C4-2B (cell line): ENCODE data around the gene PCDHGB7.
"Not testable (repeated sequence)": the region's sequence is repeated elsewhere in the genome, so short reads cannot be mapped to it uniquely, and the experiment has no call there.

Experiments
- H3K27ac ChIP-seq: fragments of 450-650 bp; 2 replicates; pipeline ENCODE4 v1.5.1; 2017
- CTCF ChIP-seq: fragments of 450-650 bp; conservative IDR thresholded peaks from 2 replicates; pipeline ENCODE4 v1.5.1; 2017; ENCODE audit warnings: mild to moderate bottlenecking
- ZFX ChIP-seq: fragments of 450-650 bp; IDR thresholded peaks from 2 replicates; pipeline ENCODE4 v1.6.1; 2017

PCDHGB7 gene

GRCh38 chr5:141431286-141431685, 13.8 kb downstream of the PCDHGB7 start:
- no peak overlapping the region for H3K27ac ChIP-seq
- TF ChIP-seq CTCF: no peak
- TF ChIP-seq ZFX: no peak

GRCh38 chr5:141432308-141432707, 14.8 kb downstream of the PCDHGB7 start:
- H3K27ac ChIP-seq: not testable (repeated sequence)

GRCh38 chr5:141432726-141433125, 15.2 kb downstream of the PCDHGB7 start:
- H3K27ac ChIP-seq: not testable (repeated sequence)

GRCh38 chr5:141434006-141434405, 16.5 kb downstream of the PCDHGB7 start:
- TF ChIP-seq CTCF (no peak), ZFX (no peak)
- no peak overlapping the region for H3K27ac ChIP-seq

- no peak overlapping the region for H3K27ac ChIP-seq
- TF ChIP-seq ZFX: no peak
- no peak for TF ChIP-seq CTCF
Observed at GRCh38 chr5:141437221-141437620, 19.7 kb downstream of the PCDHGB7 start.

DNA sequence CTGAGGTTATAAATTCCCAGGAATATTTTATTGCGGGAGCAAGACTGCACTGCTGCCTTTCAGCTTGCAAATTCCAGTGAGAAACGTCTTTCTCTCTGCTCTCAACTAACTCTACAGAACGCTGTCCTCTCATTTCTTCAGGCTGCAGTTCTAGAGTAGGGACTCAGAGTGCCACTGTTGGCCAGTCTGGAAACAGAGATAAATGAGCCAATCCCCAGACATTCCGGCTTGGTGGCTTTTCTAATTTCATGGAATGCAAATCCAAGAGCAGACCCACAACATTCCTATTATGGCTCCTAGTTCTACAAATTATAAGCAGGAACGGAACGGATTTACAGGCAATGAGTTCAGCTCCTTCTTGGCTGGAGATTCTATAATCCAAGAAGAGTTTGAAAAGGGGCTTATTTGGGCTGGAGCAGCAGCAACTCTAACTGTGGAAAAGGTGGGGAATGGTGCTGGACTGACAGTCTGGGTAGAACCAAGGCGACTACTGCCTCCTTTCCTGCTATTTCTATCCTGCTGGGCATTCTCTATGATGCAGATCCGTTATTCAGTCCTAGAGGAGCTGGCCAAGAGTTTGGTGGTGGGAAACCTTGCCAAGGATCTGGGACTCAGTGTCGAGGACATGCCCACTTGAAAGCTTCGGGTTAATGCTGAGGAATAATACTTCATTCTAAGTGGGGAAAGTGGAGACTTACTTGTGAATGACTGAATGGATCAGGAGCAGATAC, 22.1 kb downstream of the PCDHGB7 start:
- no peak overlapping the region for H3K27ac ChIP-seq
- no peak for TF ChIP-seq CTCF
- no peak for TF ChIP-seq ZFX

GRCh38 chr5:141440341-141440740, 22.9 kb downstream of the PCDHGB7 start:
- TF ChIP-seq CTCF: no peak
- no peak for TF ChIP-seq ZFX
- no peak overlapping the region for H3K27ac ChIP-seq

GRCh38 chr5:141441571-141442170, 24.2 kb downstream of the PCDHGB7 start:
- H3K27ac ChIP-seq: no peak overlapping the region
- TF ChIP-seq ZFX (no peak), CTCF (no peak)
